Kasumi-1 (cell line): ENCODE data around the gene UBXN1.
"Not testable (repeated sequence)": the region's sequence is repeated elsewhere in the genome, so short reads cannot be mapped to it uniquely, and the experiment has no call there.

ENCODE experiments used
- DNase-seq, 2 experiments: peaks; one replicate each; lab custom pipeline; 2025; lab: John Stamatoyannopoulos, UW

Gene UBXN1

GRCh38 chr11:62671608-62672389 is 7.1 kb downstream of the UBXN1 start, which contains the start of the genes LBHD1 and UQCC3:
TSS of gene LBHD1 (minus strand) at chr11:62672267. CDS start at chr11:62670031, 2,236 bp downstream.
TSS of gene UQCC3 (plus strand) at chr11:62671673. CDS start at chr11:62671746, 73 bp downstream.
- DNase-seq: peak; percentile 91

- peak; percentile 79 to 85 for DNase-seq
Measured at GRCh38 chr11:62671236-62671607, 7.7 kb downstream of the UBXN1 start.

GRCh38 chr11:62669420-62670161 is 9.3 kb downstream of the UBXN1 start:
- DNase-seq: no peak

- no peak for DNase-seq
Measured at GRCh38 chr11:62667460-62667859, 11.4 kb downstream of the UBXN1 start.

GRCh38 chr11:62666259-62666926 is 12.5 kb downstream of the UBXN1 start:
- DNase-seq: no peak

GRCh38 chr11:62665599-62666258 is 13.1 kb downstream of the UBXN1 start:
- DNase-seq: no peak

- DNase-seq: peak; percentile 90 to 93
Measured at GRCh38 chr11:62665075-62665598, 13.7 kb downstream of the UBXN1 start, which contains the start of the genes C11orf98 and CSKMT. TSS of gene C11orf98 (minus strand) at chr11:62665210. CDS start at chr11:62665169, 41 bp downstream. TSS of gene CSKMT (plus strand) at chr11:62665312. CDS start at chr11:62665880, 568 bp downstream.

- DNase-seq: peak; percentile 70 to 77
Measured at GRCh38 chr11:62664405-62665074, 14.3 kb downstream of the UBXN1 start.

GRCh38 chr11:62656796-62657429 is 22.0 kb downstream of the UBXN1 start:
- DNase-seq: no peak

GRCh38 chr11:62654297-62654696 is 24.6 kb downstream of the UBXN1 start:
- DNase-seq: no peak

GRCh38 chr11:62652161-62653006 is 26.5 kb downstream of the UBXN1 start:
- DNase-seq: no peak

GRCh38 chr11:62650283-62650682 is 28.6 kb downstream of the UBXN1 start:
- not testable (repeated sequence) for DNase-seq

GRCh38 chr11:62649486-62649885 is 29.4 kb downstream of the UBXN1 start:
- DNase-seq: no peak

GRCh38 chr11:62648967-62649364 is 29.9 kb downstream of the UBXN1 start:
- DNase-seq: no peak

- DNase-seq: no peak
Measured at GRCh38 chr11:62648185-62648966, 30.5 kb downstream of the UBXN1 start.

- DNase-seq: no peak
Measured at GRCh38 chr11:62647609-62648005, 31.3 kb downstream of the UBXN1 start.

- no peak for DNase-seq
Measured at GRCh38 chr11:62646825-62647608, 31.9 kb downstream of the UBXN1 start.
